Measurements from ENCODE around the gene PRKCH. TPM values are rescaled to one million over a fixed set of nuclear protein-coding genes. Genes with fewer than 3 reads are reported as not detected.

The PRKCH gene
- total RNA-seq, 1 experiment from 2014 or later: 18.3 TPM

GRCh38 chr14:61586544-61587055 lies 265.2 kb downstream of the PRKCH start:
- ChIA-PET CTCF (no interaction called here), POLR2A (no interaction called here)
- Histone ChIP-seq H3K36me3 (ENCODE audit: control insufficient read depth, insufficient read depth, low read length) (no peaks in the 10 kb centered on the region), H3K9me3 (no peaks in the 10 kb centered on the region), H3K4me1 (peaks cover 17% of the 10 kb centered on the region), H3K27me3 (replicated peaks; ENCODE audit: control insufficient read depth, insufficient read depth, low read length) (no peaks in the 10 kb centered on the region), H3K4me3 (ENCODE audit: low read depth, low read length) (no peak overlapping the region)
- peaks cover 8% of the 10 kb centered on the region for H3K4me1 Mint-ChIP-seq (ENCODE audit: low read depth, unreplicated experiment)
- TF ChIP-seq, protein P1, sequence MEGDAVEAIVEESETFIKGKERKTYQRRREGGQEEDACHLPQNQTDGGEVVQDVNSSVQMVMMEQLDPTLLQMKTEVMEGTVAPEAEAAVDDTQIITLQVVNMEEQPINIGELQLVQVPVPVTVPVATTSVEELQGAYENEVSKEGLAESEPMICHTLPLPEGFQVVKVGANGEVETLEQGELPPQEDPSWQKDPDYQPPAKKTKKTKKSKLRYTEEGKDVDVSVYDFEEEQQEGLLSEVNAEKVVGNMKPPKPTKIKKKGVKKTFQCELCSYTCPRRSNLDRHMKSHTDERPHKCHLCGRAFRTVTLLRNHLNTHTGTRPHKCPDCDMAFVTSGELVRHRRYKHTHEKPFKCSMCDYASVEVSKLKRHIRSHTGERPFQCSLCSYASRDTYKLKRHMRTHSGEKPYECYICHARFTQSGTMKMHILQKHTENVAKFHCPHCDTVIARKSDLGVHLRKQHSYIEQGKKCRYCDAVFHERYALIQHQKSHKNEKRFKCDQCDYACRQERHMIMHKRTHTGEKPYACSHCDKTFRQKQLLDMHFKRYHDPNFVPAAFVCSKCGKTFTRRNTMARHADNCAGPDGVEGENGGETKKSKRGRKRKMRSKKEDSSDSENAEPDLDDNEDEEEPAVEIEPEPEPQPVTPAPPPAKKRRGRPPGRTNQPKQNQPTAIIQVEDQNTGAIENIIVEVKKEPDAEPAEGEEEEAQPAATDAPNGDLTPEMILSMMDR (IDR thresholded peaks at IDR 0.05; ENCODE audit: insufficient read depth in 1 of 2, low read depth in 1 of 2, low read length in 1 of 2, severe bottlenecking in 1 of 2, unreplicated experiment in 1 of 2): no peak
- H3K36me3 Mint-ChIP-seq (ENCODE audit: insufficient read depth, unreplicated experiment): no peaks in the 10 kb centered on the region
- H3K4me3 Mint-ChIP-seq (ENCODE audit: unreplicated experiment): no peak overlapping the region
- intact Hi-C loops (cut with micrococcal nuclease; ENCODE audit: unreplicated experiment): no loop called here
- DNase-seq: no peak
- H3K9me3 Mint-ChIP-seq (ENCODE audit: unreplicated experiment): no peaks in the 10 kb centered on the region
- H3K27me3 Mint-ChIP-seq (ENCODE audit: insufficient read depth, unreplicated experiment): no peaks in the 10 kb centered on the region
- BruUV-seq (replicated peaks): no TSS peak
- H3K27ac Mint-ChIP-seq (ENCODE audit: unreplicated experiment): no peak overlapping the region

- Histone ChIP-seq H3K9me3 (no peaks in the 10 kb centered on the region), H3K4me1 (peaks cover 11% of the 10 kb centered on the region), H3K36me3 (ENCODE audit: control insufficient read depth, insufficient read depth, low read length) (no peaks in the 10 kb centered on the region), H3K27me3 (replicated peaks; ENCODE audit: control insufficient read depth, insufficient read depth, low read length) (no peaks in the 10 kb centered on the region), H3K4me3 (ENCODE audit: low read depth, low read length) (no peak overlapping the region)
- Mint-ChIP-seq H3K27me3 (ENCODE audit: insufficient read depth, unreplicated experiment) (no peaks in the 10 kb centered on the region), H3K36me3 (ENCODE audit: insufficient read depth, unreplicated experiment) (no peaks in the 10 kb centered on the region), H3K4me3 (ENCODE audit: unreplicated experiment) (no peak overlapping the region), H3K4me1 (ENCODE audit: low read depth, unreplicated experiment) (peaks cover 2% of the 10 kb centered on the region), H3K27ac (ENCODE audit: unreplicated experiment) (no peak overlapping the region), H3K9me3 (ENCODE audit: unreplicated experiment) (no peaks in the 10 kb centered on the region)
- intact Hi-C loops (cut with micrococcal nuclease; ENCODE audit: unreplicated experiment): no loop called here
- no peak for DNase-seq
- TF ChIP-seq, protein P1 (IDR thresholded peaks at IDR 0.05; ENCODE audit: insufficient read depth in 1 of 2, low read depth in 1 of 2, low read length in 1 of 2, severe bottlenecking in 1 of 2, unreplicated experiment in 1 of 2): no peak
- CTCF ChIA-PET: no interaction called here
- POLR2A ChIA-PET: no interaction called here
- BruUV-seq (replicated peaks): no TSS peak
Observed at GRCh38 chr14:61587081-61587713, 265.8 kb downstream of the PRKCH start.

- Mint-ChIP-seq H3K36me3 (ENCODE audit: insufficient read depth, unreplicated experiment) (no peaks in the 10 kb centered on the region), H3K27me3 (ENCODE audit: insufficient read depth, unreplicated experiment) (no peaks in the 10 kb centered on the region), H3K9me3 (ENCODE audit: unreplicated experiment) (no peaks in the 10 kb centered on the region), H3K4me1 (ENCODE audit: low read depth, unreplicated experiment) (no peaks in the 10 kb centered on the region), H3K4me3 (ENCODE audit: unreplicated experiment) (no peak overlapping the region), H3K27ac (ENCODE audit: unreplicated experiment) (no peak overlapping the region)
- no peak for DNase-seq
- Histone ChIP-seq H3K36me3 (ENCODE audit: control insufficient read depth, insufficient read depth, low read length) (no peaks in the 10 kb centered on the region), H3K4me3 (ENCODE audit: low read depth, low read length) (no peak overlapping the region), H3K27me3 (replicated peaks; ENCODE audit: control insufficient read depth, insufficient read depth, low read length) (no peaks in the 10 kb centered on the region), H3K4me1 (0 out of 2 replicates have a peak, but pooled peaks cover 4% of the 10 kb centered on the region), H3K9me3 (no peaks in the 10 kb centered on the region)
- TF ChIP-seq, protein P1 (IDR thresholded peaks at IDR 0.05; ENCODE audit: insufficient read depth in 1 of 2, low read depth in 1 of 2, low read length in 1 of 2, severe bottlenecking in 1 of 2, unreplicated experiment in 1 of 2): no peak
- BruUV-seq (replicated peaks): no TSS peak
- POLR2A ChIA-PET: no interaction called here
- CTCF ChIA-PET: no interaction called here
- intact Hi-C loops (cut with micrococcal nuclease; ENCODE audit: unreplicated experiment): no loop called here
Observed at GRCh38 chr14:61588419-61588901, 267.1 kb downstream of the PRKCH start.
